Smooth muscle cell of the pulmonary artery (primary cell): ENCODE data around the gene SLC25A25. TPM values are rescaled to one million over a fixed set of nuclear protein-coding genes. Genes with fewer than 3 reads are reported as not detected.

Experiments used
- total RNA-seq: library from RNA; depleted of rRNA; stranded (reverse); fragments of >200 nt; gene quantifications from 2 replicates; pipeline ENCODE4 v1.2.3, GENCODE V29; 2014

Gene SLC25A25
- 16.6 and 17.3 TPM in 2 replicates for total RNA-seq

GRCh38 chr9:128067645-128068385 is at the start of gene SLC25A25:
Gene SLC25A25, plus strand, starts transcription at chr9:128068232. Its CDS starts 88 bp downstream, at chr9:128068320.

GRCh38 chr9:128066713-128067644 is 1.1 kb upstream of the SLC25A25 start, which contains the start of gene NAIF1:
Gene NAIF1, minus strand, starts transcription at chr9:128067320. Its CDS starts 219 bp downstream, at chr9:128067101.

GRCh38 chr9:128127568-128127989 is 59.5 kb downstream of the SLC25A25 start, which contains the start of gene PTGES2:
Gene PTGES2, minus strand, starts transcription at chr9:128127729. Its CDS starts 12 bp downstream, at chr9:128127717.

GRCh38 chr9:128149001-128149701 is 81.1 kb downstream of the SLC25A25 start, which contains the start of gene LCN2:
Gene LCN2, plus strand, starts transcription at chr9:128149453. Its CDS starts 73 bp downstream, at chr9:128149526.

Other genes starting within 250 kb of the SLC25A25 start
- gene ENG, start 213.6 kb upstream of the SLC25A25 start, total RNA-seq = 95.5 and 100 TPM in 2 replicates
- 54.9 and 66.2 TPM in 2 replicates for gene AK1, start 190.6 kb upstream of the SLC25A25 start, total RNA-seq
- gene ST6GALNAC6, start 168.6 kb upstream of the SLC25A25 start, total RNA-seq = 45.6 and 55.6 TPM in 2 replicates
- 38.9 and 43.3 TPM in 2 replicates for gene ST6GALNAC4, start 151.2 kb upstream of the SLC25A25 start, total RNA-seq
- 1.4 and 3.4 TPM in 2 replicates for gene PIP5KL1, start 137.5 kb upstream of the SLC25A25 start, total RNA-seq
- gene DPM2, start 130.4 kb upstream of the SLC25A25 start, total RNA-seq = 11.1 and 12.9 TPM in 2 replicates
- gene EEIG1, start 87.2 kb upstream of the SLC25A25 start, total RNA-seq = 24.6 and 44.9 TPM in 2 replicates
- gene NAIF1, start 912 bp upstream of the SLC25A25 start, total RNA-seq = 9.0 and 11.6 TPM in 2 replicates
- gene PTGES2, start 59.5 kb downstream of the SLC25A25 start, total RNA-seq = 75.7 and 110 TPM in 2 replicates
- gene LCN2, start 81.2 kb downstream of the SLC25A25 start, total RNA-seq = not detected in 2 replicates
- 30.9 and 37.3 TPM in 2 replicates for gene BBLN, start 92.0 kb downstream of the SLC25A25 start, total RNA-seq
- 35.8 and 49.4 TPM in 2 replicates for gene CIZ1, start 123.3 kb downstream of the SLC25A25 start, total RNA-seq
- 1.9 and 5.8 TPM in 2 replicates for gene DNM1, start 135.1 kb downstream of the SLC25A25 start, total RNA-seq
- 124 and 137 TPM in 2 replicates for gene GOLGA2, start 207.8 kb downstream of the SLC25A25 start, total RNA-seq
- gene SWI5, start 208.0 kb downstream of the SLC25A25 start, total RNA-seq = 34.5 and 35.3 TPM in 2 replicates